NCI-H2196 (cell line): Measurements from ENCODE around the gene NAA10.

ENCODE experiments used
- DNase-seq: peaks from one replicate; lab custom pipeline; 2025; ENCODE audit not compliant: unreplicated experiment; lab: John Stamatoyannopoulos, UW

The NAA10 gene

GRCh38 chrX:153929576-153929975 is 5.3 kb downstream of the NAA10 start:
- DNase-seq = no peak

DNA sequence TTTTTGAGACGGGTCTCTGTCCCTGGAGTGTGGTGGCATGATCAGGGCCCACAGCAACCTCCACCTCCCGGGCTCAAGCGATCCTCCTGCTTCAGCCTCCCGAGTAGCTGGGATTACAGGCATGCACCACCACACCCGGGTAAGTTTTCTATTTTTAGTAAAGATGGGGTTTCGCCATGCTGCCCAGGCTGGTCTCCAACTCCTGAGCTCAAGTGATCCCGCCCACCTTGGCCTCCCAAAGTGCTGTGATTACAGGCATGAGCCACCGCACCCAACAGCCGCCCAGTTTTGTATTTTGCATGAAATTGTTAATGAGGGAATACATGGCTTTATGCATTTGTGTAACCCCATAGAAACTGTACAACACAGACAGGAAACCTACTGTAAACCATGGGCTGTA is 6.0 kb downstream of the NAA10 start:
- DNase-seq = no peak

DNA sequence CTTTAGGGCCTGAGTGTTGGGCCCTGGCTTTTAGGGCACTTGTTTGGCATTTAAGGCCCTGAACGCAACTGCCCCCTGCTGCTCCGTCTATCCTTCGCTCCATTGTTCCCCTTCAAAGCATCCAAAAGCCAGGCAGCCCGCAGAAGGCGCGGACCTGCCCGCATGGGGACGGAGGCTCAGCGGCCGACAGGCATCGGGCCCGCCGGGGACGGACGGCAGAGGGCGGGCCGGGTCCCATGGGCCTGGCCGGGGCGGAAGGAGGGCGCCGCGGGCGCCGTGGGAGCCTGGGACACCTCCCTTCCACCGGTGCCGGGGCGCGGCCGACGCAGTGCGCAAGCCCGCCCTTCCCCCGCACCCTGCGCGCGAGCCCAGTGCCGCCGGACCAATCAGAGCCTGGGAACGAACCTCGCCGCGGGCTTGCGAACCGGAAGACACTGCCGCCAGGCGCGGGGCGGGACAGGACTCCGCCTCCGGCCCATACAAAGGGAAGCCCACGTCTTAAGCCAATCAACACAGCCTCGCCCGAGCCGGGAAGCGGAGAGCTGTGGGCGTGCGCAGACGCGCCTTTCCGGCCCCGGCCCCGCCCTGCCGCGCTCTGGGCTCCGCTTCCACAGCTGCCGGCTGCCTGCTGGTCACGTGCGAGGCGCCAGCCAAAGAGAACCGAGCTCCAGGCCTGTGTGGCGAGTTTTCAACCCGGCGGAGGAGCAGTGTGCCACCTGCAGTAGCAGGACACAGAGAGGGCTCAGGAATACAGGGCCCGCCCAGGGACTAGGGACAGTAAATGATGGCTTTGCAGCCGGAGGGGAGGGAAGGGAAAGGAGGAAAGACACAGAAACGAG is 6.7 kb downstream of the NAA10 start:
- DNase-seq = peak; percentile 90

DNA sequence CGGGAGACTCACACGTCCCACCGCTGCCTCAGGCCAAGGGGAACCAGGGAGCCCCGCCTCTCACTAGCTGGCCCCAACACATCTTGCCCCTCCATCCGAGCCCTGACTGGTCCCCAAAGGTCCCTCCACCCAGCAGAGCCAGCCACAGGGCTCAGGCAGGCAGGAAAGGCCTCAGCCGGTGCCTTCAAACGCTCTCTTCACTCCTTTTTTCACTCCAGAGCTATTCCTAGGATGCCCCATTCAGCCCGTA is 7.2 kb downstream of the NAA10 start:
- DNase-seq = no peak

DNA sequence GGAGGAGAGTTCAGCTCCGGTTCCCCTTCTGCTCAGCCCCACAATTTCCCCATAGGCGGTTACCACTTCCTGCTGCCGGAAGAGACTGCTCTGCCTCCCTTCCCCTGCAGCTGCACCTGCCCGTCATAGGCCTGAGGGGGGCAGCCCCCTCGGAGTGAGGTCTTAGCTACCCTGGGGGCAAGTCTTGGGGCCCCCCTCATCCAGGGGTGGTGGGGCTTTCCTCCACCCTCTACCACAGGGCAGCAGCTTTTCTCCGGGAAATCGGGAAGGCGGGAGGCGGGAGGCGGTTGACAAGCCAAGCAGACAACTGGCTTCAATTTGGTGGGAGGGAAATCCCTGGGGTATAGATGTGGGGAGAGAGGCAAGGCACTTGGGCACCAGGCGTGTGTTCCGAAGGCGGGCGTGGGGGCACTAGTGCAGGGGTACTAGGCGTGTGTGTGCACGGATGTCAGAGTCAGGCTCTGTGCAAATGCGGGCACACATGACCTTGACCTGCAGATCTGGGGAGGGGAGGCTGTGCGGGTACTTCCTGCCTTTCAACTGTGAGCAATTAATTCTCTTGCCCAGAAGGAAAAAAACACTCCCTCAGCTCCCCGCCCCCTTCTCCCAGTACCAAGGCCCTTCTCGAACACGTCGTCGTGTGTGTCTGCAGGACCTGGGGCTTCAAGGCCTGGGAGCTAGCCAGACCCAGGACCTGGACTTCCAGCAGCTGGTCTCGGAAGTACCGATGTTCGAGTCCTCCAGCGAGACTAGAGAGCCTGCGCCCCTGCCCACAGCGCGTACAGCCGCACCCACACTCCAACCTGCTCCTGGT is 7.8 kb downstream of the NAA10 start:
- DNase-seq = peak; percentile 12

- DNase-seq = no peak
Measured at GRCh38 chrX:153926552-153926857, 8.3 kb downstream of the NAA10 start.

DNA sequence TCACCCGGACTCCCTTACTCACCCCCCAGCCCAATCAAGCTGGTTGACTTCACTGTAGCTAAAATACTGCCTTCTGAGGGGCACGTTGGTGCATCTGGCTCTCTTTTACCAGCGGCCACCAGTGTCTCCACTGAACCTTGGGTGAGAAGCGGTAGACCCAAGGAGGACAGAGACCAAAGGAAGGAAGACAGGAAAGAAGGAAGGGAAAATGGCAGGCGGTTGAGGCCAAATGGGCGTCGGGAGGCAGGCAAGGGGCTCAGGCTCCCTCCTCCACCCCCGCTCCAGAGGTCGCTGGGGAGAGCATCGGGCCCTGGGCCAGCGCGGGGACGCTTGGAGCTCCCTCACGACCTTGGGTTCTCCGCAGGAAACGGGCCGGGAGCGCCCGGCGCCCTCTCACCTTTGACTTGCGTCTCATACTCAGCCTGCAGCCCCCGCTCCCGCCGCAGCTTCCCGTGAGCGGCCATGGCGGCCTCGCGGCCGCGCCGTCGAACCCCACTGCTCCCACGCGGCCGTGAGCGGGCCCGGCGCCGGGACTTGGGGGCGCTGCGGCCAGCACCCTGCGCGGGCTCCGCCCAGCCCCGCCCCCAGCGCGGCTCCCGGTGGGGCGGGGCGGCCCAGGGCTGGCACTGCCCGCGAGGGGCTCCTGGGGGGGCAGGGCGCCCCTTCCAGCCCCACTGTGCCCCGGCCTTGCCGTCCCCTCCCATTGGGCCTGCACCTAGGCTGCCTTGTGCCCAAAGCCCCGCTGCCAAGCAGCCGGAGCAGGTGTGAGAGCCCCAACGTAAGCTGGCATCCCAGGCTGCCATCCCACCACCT is 8.9 kb downstream of the NAA10 start, which contains the start of gene ARHGAP4:
Gene ARHGAP4, minus strand, starts transcription at position 526 of the 813 bp plus-strand sequence. Its CDS starts 62 bp downstream, at position 464.
- no peak for DNase-seq

DNA sequence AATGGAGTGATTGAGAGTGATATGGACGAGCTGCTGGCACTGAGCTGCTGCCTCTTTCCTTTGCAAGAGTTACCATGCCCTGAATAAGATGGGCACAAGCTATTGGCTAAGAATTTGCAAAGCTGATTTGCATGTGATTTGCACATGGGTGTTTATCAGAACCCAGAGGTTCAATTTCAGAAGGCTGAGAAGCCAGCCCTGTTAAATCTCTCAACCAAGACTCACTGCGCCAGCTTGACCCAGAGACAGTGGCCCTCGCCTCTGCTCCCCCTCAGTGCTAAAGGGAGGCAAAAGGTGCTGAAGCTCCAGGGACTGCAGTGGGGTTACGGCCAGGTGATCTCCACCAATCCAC is 9.5 kb downstream of the NAA10 start:
- no peak for DNase-seq

DNA sequence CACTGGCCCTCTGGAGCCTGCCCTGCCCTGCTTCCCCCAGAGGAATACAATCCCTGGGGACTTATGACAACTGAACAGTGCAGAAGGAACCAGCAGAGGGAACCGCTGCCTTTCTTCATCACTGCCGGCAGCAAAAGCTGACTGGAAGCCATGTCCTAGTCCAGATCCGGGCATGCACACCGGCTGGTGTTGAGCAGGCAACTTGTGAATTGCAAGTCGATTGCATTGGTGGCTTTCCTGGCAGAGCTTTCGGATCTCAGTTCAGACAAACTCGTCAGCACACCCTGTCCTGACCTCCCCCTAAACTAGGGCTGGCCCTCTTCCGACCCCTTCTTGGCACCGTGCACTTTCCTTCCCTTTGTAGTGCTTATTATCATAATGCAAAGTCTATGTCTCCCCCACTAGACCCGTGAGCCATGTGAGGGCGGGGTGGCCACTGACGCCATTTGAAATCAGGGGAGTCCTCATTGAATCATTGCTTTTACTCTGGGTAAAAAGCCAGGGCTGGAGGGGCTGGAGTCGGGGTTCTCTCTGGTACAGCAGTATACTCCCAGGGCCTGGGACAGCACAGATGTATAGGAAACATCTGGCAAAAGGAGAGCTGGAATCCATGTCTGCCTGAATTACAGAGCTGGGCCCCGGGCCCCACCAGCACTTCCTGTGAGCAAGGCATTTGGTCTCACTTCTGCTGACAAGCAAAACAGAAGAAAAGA is 10.5 kb downstream of the NAA10 start:
- DNase-seq = peak; percentile 7

DNA sequence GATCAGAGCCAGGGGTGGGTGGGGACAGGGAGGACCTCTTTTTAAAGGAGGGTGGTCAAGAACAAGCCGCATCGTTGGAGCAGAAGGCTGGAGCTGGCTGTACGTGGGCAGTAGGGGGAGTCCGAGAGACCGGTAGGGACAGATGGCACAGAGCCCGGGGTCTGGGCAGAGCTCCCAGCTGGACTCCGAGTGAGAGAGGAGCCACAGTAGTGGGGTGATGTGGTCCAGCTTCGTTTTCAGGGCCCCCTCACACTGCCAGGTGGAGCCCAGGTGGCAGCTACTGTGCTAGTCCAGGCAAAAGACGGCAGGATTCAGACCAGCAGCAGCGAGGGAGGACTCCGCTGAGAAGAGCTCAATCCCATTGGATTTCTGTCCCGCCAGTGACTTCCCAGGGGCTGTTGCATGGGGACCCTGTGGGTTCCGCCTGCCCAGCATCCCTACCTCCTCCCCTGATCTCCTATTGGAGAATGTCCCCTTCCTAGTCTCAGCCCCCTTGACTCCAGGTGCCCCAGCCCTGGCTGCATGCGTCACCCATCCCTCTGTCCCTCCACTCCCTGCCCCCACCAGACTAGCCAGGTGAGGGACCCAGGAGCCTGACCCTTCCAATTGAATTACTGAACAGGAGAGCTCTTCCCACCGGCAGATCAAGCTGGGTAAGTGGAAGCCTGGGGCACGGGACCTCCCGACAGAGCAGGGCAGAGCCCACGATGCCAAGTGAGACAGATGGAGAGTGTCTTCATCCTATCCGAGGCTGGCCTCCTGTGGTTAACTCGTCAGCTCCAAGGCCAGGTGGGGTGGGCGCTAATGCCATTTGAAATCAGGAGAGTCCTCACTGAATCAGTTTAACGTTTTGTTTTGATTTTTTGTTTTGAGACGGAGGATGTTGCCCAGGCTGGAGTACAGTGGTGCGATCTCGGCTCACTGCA is 11.6 kb downstream of the NAA10 start:
- peak; percentile 58 for DNase-seq

GRCh38 chrX:153921511-153922446 is 13.1 kb downstream of the NAA10 start:
- DNase-seq = no peak

DNA sequence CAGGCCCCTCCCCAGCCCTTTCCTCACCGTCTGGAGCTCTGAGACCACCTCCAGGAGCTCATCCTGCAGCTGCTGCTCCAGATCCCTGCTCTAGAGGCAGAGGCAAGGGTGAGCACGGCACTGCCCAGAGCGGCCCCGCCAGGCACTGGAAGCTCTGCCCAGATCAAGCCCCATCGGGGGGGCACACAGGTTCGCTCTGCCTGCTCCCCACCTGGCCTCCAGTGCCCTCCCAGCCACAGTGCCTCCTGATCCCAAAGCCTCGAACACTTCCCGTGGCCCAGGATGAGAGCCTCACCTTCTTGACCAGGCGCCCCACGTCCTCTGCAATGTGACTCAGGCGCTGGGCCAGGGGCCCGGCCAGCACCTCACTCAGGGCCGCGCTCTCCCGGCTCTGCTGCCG is 13.8 kb downstream of the NAA10 start:
- no peak for DNase-seq

DNA sequence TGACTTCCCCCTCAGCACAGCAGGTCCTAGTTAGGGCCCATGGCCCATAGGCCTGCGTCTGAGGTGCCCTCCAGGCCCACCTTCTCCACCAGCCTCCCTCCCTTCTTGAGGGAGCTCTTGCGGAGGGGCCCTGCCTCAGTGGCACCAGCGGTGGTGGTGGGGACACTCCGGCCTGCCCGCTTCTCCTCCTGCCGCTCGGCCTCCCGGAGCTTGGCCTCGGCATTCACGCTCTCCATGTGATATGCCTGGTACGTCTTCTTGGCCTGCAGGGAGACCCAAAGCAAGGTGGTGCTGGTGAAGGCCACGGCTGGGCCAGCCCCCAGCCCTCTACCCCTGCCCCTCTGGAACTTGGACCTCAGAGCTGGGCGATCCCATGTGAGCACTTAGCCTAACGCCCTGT is 14.3 kb downstream of the NAA10 start:
- DNase-seq = no peak

- DNase-seq = no peak
Measured at GRCh38 chrX:153919281-153919680, 15.6 kb downstream of the NAA10 start.

DNA sequence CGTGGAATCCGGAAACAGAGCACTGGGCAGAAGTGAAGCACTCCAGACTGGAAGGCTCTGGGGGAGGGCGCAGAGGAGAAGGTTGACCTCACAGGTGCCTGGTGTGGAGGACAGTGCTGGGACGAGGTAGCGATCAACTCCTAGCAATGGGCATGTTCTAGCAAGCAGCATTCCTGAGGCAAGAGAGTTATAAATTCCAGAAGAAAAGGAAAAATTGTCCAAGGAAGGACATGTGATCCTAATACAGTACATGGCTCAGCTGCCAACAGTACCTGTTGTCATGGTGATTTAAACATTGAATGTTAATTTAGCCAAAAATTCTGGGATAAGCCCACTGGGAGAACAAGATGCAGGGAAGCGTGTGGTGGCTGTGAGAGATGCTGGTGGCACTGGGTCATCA is 17.0 kb downstream of the NAA10 start:
- no peak for DNase-seq

- DNase-seq = no peak
Measured at GRCh38 chrX:153913701-153914100, 21.1 kb downstream of the NAA10 start.

- DNase-seq = no peak
Measured at GRCh38 chrX:153913211-153913610, 21.6 kb downstream of the NAA10 start.

- DNase-seq = no peak
Measured at GRCh38 chrX:153911798-153912197, 23.0 kb downstream of the NAA10 start.

GRCh38 chrX:153910446-153910845 is 24.4 kb downstream of the NAA10 start:
- DNase-seq = no peak
